Erythroblast (primary cell): ENCODE data around the gene ANKMY1.

Experiments used
- DNase-seq, 2 experiments: peaks; one replicate each; lab custom pipeline; 2025; lab: John Stamatoyannopoulos, UW
- GATA1 ChIP-seq: IDR thresholded peaks from 2 replicates; pipeline ENCODE4 v1.6.1; 2011; ENCODE audit warnings: low read depth, mild to moderate bottlenecking, control low read depth, low read length, moderate library complexity
- POLR2A ChIP-seq: IDR thresholded peaks from 2 replicates; pipeline ENCODE4 v1.6.1; 2011; ENCODE audit warnings: mild to moderate bottlenecking, low read length

Gene ANKMY1

GRCh38 chr2:240578110-240578450 is 20.3 kb upstream of the ANKMY1 start:
- DNase-seq = no peak
- TF ChIP-seq GATA1 = no peak
- TF ChIP-seq POLR2A = no peak

- no peak for TF ChIP-seq POLR2A
- TF ChIP-seq GATA1 = no peak
- no peak for DNase-seq
These were observed 19.7 kb upstream of the ANKMY1 start for GRCh38 chr2:240577281-240578109.

GRCh38 chr2:240576436-240577205 is 18.8 kb upstream of the ANKMY1 start:
- TF ChIP-seq GATA1 = no peak
- TF ChIP-seq POLR2A = no peak
- DNase-seq = no peak

GRCh38 chr2:240576036-240576435 is 18.2 kb upstream of the ANKMY1 start:
- no peak for DNase-seq
- no peak for TF ChIP-seq POLR2A
- no peak for TF ChIP-seq GATA1

GRCh38 chr2:240575101-240575965 is 17.5 kb upstream of the ANKMY1 start:
- DNase-seq = no peak
- TF ChIP-seq POLR2A = no peak
- no peak for TF ChIP-seq GATA1

GRCh38 chr2:240574386-240575100 is 16.8 kb upstream of the ANKMY1 start:
- TF ChIP-seq GATA1 (no peak), POLR2A (no peak)

GRCh38 chr2:240573516-240574385 is 16.0 kb upstream of the ANKMY1 start:
- TF ChIP-seq GATA1 (no peak), POLR2A (no peak)
- DNase-seq = no peak

More at GRCh38 chr2:240574386-240575100, 16.8 kb upstream of the ANKMY1 start:
- DNase-seq = no peak

GRCh38 chr2:240573071-240573515 is 15.3 kb upstream of the ANKMY1 start:
- no peak for DNase-seq
- TF ChIP-seq POLR2A = no peak
- no peak for TF ChIP-seq GATA1

GRCh38 chr2:240572141-240573031 is 14.6 kb upstream of the ANKMY1 start:
- TF ChIP-seq GATA1 (no peak), POLR2A (no peak)
- DNase-seq = no peak

- TF ChIP-seq POLR2A (no peak), GATA1 (no peak)
- no peak for DNase-seq
These were observed 13.7 kb upstream of the ANKMY1 start for GRCh38 chr2:240571314-240571973.
